Breast epithelium (tissue), 4 donors: ENCODE data around the gene PNPLA7. TPM values are rescaled to one million over a fixed set of nuclear protein-coding genes. Genes with fewer than 3 reads are reported as not detected.

Source experiments
- DNase-seq, 2 donors: peaks; one replicate each; pipeline ENCODE4 v3.0.0-alpha.2; 2019; ENCODE audit warnings: low spot score in 2 of 2
- H3K27ac ChIP-seq, 2 donors: fragments of 200-600 bp; sonication (generic) in 1 of 2; one replicate each; pipeline ENCODE4 v1.5.1; 2016 to 2019; ENCODE audit warnings: mild to moderate bottlenecking in 1 of 2
- H3K27me3 ChIP-seq, 2 donors: fragments of 200-600 bp; sonication (generic) in 1 of 2; one replicate each; pipeline versions ENCODE4 v1.5.1 to v1.6.0; 2017 to 2019; ENCODE audit warnings: control low read depth in 1 of 2, mild to moderate bottlenecking in 1 of 2
- H3K36me3 ChIP-seq: fragments of 200-600 bp; one replicate; pipeline ENCODE4 v1.5.1; 2019
- H3K4me1 ChIP-seq, 2 donors: fragments of 200-600 bp; sonication (generic); one replicate each; pipeline ENCODE4 v1.5.1; 2016 to 2019; ENCODE audit warnings: control low read depth in 1 of 2
- H3K4me3 ChIP-seq, 3 donors: fragments of 200-600 bp; sonication (generic); 1 replicate in 2 of 3; 2 replicates in 1 of 3; pipeline ENCODE4 v1.5.1; 2016 to 2019; ENCODE audit warnings: mild to moderate bottlenecking in 3 of 3, moderate library complexity in 2 of 3
- H3K9me3 ChIP-seq, 2 donors: fragments of 200-600 bp; sonication (generic) in 1 of 2; one replicate each; pipeline ENCODE4 v1.5.1; 2016 to 2019; ENCODE audit warnings: control low read depth in 1 of 2
- CTCF ChIP-seq, 3 donors: fragments of 450-650 bp; IDR thresholded peaks; one replicate each; pipeline ENCODE4 v1.5.1; 2016 to 2017; ENCODE audit warnings: antibody characterized with exemption in 3 of 3, mild to moderate bottlenecking in 3 of 3, moderate library complexity in 3 of 3
- POLR2A ChIP-seq: fragments of 450-650 bp; IDR thresholded peaks from one replicate; pipeline ENCODE4 v1.6.1; 2016; ENCODE audit warnings: antibody characterized with exemption, mild to moderate bottlenecking, moderate library complexity
- POLR2AphosphoS5 ChIP-seq, 3 donors: sonication (generic); formaldehyde crosslinking; IDR thresholded peaks; one replicate each; pipeline ENCODE4 v1.6.1; 2017; ENCODE audit warnings: antibody characterized with exemption in 3 of 3
- intact Hi-C: fragments of 100-400 bp; cut with DNase I; formaldehyde crosslinking; loops from one replicate; pipeline ENCODE4 v1.15.1; 2023; ENCODE audit warnings: low total_unique reads
- total RNA-seq, 3 donors: library from RNA; depleted of rRNA; stranded (reverse); fragments of >200 nt; gene quantifications; one replicate each; pipeline ENCODE4 v1.1.0, GENCODE V29; 2016

PNPLA7 gene
- total RNA-seq, 3 donors from 2014 or later: 17.3 to 18.7 (median 17.7) TPM

- H3K36me3 ChIP-seq: no peaks in the 10 kb centered on the region
- H3K4me3 ChIP-seq: no peak overlapping the region
- no peaks in the 10 kb centered on the region for H3K4me1 ChIP-seq
- TF ChIP-seq CTCF (IDR thresholded peaks at IDR 0.05): no peak
- TF ChIP-seq POLR2AphosphoS5 (IDR thresholded peaks at IDR 0.05): no peak
- no peak for TF ChIP-seq POLR2A
- DNase-seq: no peak
- no peak overlapping the region for H3K27ac ChIP-seq
- no peaks in the 10 kb centered on the region for H3K9me3 ChIP-seq
- H3K27me3 ChIP-seq: no peaks in the 10 kb centered on the region
- intact Hi-C loops: no loop called here
These were observed 58.3 kb downstream of the PNPLA7 start for GRCh38 chr9:137491735-137492432.

GRCh38 chr9:137490532-137491186 lies 59.5 kb downstream of the PNPLA7 start:
- no peaks in the 10 kb centered on the region for H3K27me3 ChIP-seq
- no peaks in the 10 kb centered on the region for H3K9me3 ChIP-seq
- intact Hi-C loops: no loop called here
- H3K27ac ChIP-seq: no peak overlapping the region
- H3K36me3 ChIP-seq: no peaks in the 10 kb centered on the region
- TF ChIP-seq POLR2A (no peak), POLR2AphosphoS5 (IDR thresholded peaks at IDR 0.05) (no peak), CTCF (IDR thresholded peaks at IDR 0.05) (no peak)
- no peak overlapping the region for H3K4me3 ChIP-seq
- no peak for DNase-seq
- no peaks in the 10 kb centered on the region for H3K4me1 ChIP-seq

GRCh38 chr9:137488906-137489305 lies 61.3 kb downstream of the PNPLA7 start:
- Histone ChIP-seq H3K9me3 (no peaks in the 10 kb centered on the region), H3K36me3 (no peaks in the 10 kb centered on the region), H3K27me3 (no peaks in the 10 kb centered on the region), H3K27ac (no peak overlapping the region), H3K4me3 (no peak overlapping the region), H3K4me1 (no peaks in the 10 kb centered on the region)
- no peak for DNase-seq
- intact Hi-C loops: no loop called here
- TF ChIP-seq POLR2A (no peak), CTCF (IDR thresholded peaks at IDR 0.05) (no peak)

- Histone ChIP-seq H3K36me3 (no peaks in the 10 kb centered on the region), H3K4me1 (no peaks in the 10 kb centered on the region), H3K9me3 (no peaks in the 10 kb centered on the region), H3K27me3 (no peaks in the 10 kb centered on the region), H3K4me3 (no peak overlapping the region), H3K27ac (no peak overlapping the region)
- no peak for DNase-seq
- intact Hi-C loops: no loop called here
- TF ChIP-seq POLR2AphosphoS5 (IDR thresholded peaks at IDR 0.05): no peak
These were observed 61.9 kb downstream of the PNPLA7 start for GRCh38 chr9:137488327-137488653.

- intact Hi-C loops: no loop called here
- no peak for DNase-seq
- TF ChIP-seq POLR2AphosphoS5 (IDR thresholded peaks at IDR 0.05) (no peak), POLR2A (no peak), CTCF (IDR thresholded peaks at IDR 0.05) (no peak)
- Histone ChIP-seq H3K27me3 (no peaks in the 10 kb centered on the region), H3K4me3 (no peak overlapping the region), H3K9me3 (no peaks in the 10 kb centered on the region), H3K36me3 (no peaks in the 10 kb centered on the region), H3K27ac (no peak overlapping the region), H3K4me1 (no peaks in the 10 kb centered on the region)
These were observed 62.5 kb downstream of the PNPLA7 start for GRCh38 chr9:137487454-137488326.
